GM08714 (cell line): ENCODE measurements around the gene CD81.

Experiments used
- H3K4me3 ChIP-seq: fragments of 200-500 bp; sonication (Bioruptor generic); 2 replicates; pipeline ENCODE4 v1.5.1; 2014; ENCODE audit warnings: mild to moderate bottlenecking, low read length, inconsistent platforms
- ZNF274 ChIP-seq: IDR thresholded peaks from 2 replicates; pipeline ENCODE4 v1.6.1; 2012; ENCODE audit warnings: mild to moderate bottlenecking, low read depth, low read length

Gene CD81

GRCh38 chr11:2419638-2420501 lies 42.8 kb downstream of the CD81 start:
- no peak overlapping the region for H3K4me3 ChIP-seq

GRCh38 chr11:2420502-2421225 lies 43.6 kb downstream of the CD81 start:
- no peak for TF ChIP-seq ZNF274
- H3K4me3 ChIP-seq: no peak overlapping the region

More at GRCh38 chr11:2419638-2420501, 42.8 kb downstream of the CD81 start:
- TF ChIP-seq ZNF274: no peak

- no peak for TF ChIP-seq ZNF274
Observed at GRCh38 chr11:2421226-2421994, 44.3 kb downstream of the CD81 start.

GRCh38 chr11:2421996-2422395 lies 44.9 kb downstream of the CD81 start:
- H3K4me3 ChIP-seq: no peak overlapping the region
- no peak for TF ChIP-seq ZNF274

More at GRCh38 chr11:2421226-2421994, 44.3 kb downstream of the CD81 start:
- no peak overlapping the region for H3K4me3 ChIP-seq

- H3K4me3 ChIP-seq: no peak overlapping the region
- TF ChIP-seq ZNF274: no peak
Observed at GRCh38 chr11:2422461-2423156, 45.5 kb downstream of the CD81 start.

- no peak overlapping the region for H3K4me3 ChIP-seq
- TF ChIP-seq ZNF274: no peak
Observed at GRCh38 chr11:2423157-2424025, 46.3 kb downstream of the CD81 start.

GRCh38 chr11:2424811-2425495 lies 47.8 kb downstream of the CD81 start:
- no peak for TF ChIP-seq ZNF274
- H3K4me3 ChIP-seq: no peak overlapping the region

- no peak for TF ChIP-seq ZNF274
- no peak overlapping the region for H3K4me3 ChIP-seq
Observed at GRCh38 chr11:2425506-2425905, 48.4 kb downstream of the CD81 start.

GRCh38 chr11:2426221-2426620 lies 49.1 kb downstream of the CD81 start:
- TF ChIP-seq ZNF274: no peak
- H3K4me3 ChIP-seq: no peak overlapping the region

- no peak for TF ChIP-seq ZNF274
- no peak overlapping the region for H3K4me3 ChIP-seq
Observed at GRCh38 chr11:2426826-2427521, 49.9 kb downstream of the CD81 start.

- no peak overlapping the region for H3K4me3 ChIP-seq
- no peak for TF ChIP-seq ZNF274
Observed at GRCh38 chr11:2427721-2428321, 50.7 kb downstream of the CD81 start.
